HCT116 (cell line): ENCODE data around the gene VIPR1. TPM values are rescaled to one million over a fixed set of nuclear protein-coding genes. Genes with fewer than 3 reads are reported as not detected.

Experiments used
- EGR1 ChIP-seq: IDR thresholded peaks from 2 replicates; pipeline ENCODE4 v1.6.1; 2012; ENCODE audit warnings: low read depth
- FOSL1 ChIP-seq: IDR thresholded peaks from 2 replicates; pipeline ENCODE4 v1.6.1; 2012; ENCODE audit warnings: low read depth
- SIN3A ChIP-seq: IDR thresholded peaks from 2 replicates; pipeline ENCODE4 v1.6.1; 2012; ENCODE audit warnings: low read depth
- ZFX ChIP-seq: fragments of 450-650 bp; IDR thresholded peaks from 2 replicates; pipeline ENCODE4 v1.6.1; 2017
- total RNA-seq: library from RNA; stranded (reverse); gene quantifications from one replicate; pipeline ENCODE4 v1.2.1, GENCODE V29; 2021; ENCODE audit not compliant: unreplicated experiment
- TF ChIP-seq, protein P1 (sequence below): IDR thresholded peaks from 2 replicates; pipeline ENCODE4 v1.6.1; 2012; ENCODE audit warnings: low read depth
- TF ChIP-seq, protein P2 (sequence below), 3 experiments: fragments of 200-600 bp in 1 of 3; sonication (generic) in 1 of 3; IDR thresholded peaks in 2 of 3; conservative IDR thresholded peaks in 1 of 3; 2 replicates each; pipeline ENCODE4 v1.5.1; 2012 to 2017; ENCODE audit warnings: low read depth in 2 of 3, low read length in 2 of 3, antibody characterized with exemption in 1 of 3, borderline replicate concordance in 1 of 3, control low read depth in 1 of 3, mild to moderate bottlenecking in 1 of 3, mixed read lengths in 1 of 3, mixed run types in 1 of 3, moderate library complexity in 1 of 3; ENCODE audit not compliant: insufficient read depth in 1 of 3
- TF ChIP-seq, protein P3 (sequence below): IDR thresholded peaks from 2 replicates; pipeline ENCODE4 v1.6.1; 2012

VIPR1 gene
- total RNA-seq, 1 experiment from 2014 or later = 9.6 TPM

DNA sequence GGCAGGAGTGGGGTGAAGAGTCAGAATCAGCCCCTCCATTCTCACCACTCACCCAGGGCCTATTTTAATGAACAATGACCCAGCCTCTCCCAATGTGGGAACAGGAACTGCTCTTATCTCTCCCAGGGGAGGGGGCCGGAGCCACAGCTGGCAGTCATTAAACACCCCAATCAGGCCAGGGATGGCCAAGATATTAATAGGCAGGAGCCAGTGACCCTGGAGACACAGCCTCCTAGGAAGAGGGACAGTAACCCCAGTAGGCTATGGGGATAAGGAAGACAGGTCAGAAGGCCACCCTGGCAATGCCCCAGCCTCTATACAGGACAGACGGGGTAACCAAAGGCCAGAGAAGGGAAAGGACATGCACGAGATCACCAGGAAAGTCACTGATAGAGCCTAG is 38.6 kb downstream of the VIPR1 start (continued):
- TF ChIP-seq, protein P1, sequence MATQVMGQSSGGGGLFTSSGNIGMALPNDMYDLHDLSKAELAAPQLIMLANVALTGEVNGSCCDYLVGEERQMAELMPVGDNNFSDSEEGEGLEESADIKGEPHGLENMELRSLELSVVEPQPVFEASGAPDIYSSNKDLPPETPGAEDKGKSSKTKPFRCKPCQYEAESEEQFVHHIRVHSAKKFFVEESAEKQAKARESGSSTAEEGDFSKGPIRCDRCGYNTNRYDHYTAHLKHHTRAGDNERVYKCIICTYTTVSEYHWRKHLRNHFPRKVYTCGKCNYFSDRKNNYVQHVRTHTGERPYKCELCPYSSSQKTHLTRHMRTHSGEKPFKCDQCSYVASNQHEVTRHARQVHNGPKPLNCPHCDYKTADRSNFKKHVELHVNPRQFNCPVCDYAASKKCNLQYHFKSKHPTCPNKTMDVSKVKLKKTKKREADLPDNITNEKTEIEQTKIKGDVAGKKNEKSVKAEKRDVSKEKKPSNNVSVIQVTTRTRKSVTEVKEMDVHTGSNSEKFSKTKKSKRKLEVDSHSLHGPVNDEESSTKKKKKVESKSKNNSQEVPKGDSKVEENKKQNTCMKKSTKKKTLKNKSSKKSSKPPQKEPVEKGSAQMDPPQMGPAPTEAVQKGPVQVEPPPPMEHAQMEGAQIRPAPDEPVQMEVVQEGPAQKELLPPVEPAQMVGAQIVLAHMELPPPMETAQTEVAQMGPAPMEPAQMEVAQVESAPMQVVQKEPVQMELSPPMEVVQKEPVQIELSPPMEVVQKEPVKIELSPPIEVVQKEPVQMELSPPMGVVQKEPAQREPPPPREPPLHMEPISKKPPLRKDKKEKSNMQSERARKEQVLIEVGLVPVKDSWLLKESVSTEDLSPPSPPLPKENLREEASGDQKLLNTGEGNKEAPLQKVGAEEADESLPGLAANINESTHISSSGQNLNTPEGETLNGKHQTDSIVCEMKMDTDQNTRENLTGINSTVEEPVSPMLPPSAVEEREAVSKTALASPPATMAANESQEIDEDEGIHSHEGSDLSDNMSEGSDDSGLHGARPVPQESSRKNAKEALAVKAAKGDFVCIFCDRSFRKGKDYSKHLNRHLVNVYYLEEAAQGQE = no peak
- no peak for TF ChIP-seq EGR1
- no peak for TF ChIP-seq FOSL1
- no peak for TF ChIP-seq SIN3A
- no peak for TF ChIP-seq ZFX
- TF ChIP-seq, protein P2, sequence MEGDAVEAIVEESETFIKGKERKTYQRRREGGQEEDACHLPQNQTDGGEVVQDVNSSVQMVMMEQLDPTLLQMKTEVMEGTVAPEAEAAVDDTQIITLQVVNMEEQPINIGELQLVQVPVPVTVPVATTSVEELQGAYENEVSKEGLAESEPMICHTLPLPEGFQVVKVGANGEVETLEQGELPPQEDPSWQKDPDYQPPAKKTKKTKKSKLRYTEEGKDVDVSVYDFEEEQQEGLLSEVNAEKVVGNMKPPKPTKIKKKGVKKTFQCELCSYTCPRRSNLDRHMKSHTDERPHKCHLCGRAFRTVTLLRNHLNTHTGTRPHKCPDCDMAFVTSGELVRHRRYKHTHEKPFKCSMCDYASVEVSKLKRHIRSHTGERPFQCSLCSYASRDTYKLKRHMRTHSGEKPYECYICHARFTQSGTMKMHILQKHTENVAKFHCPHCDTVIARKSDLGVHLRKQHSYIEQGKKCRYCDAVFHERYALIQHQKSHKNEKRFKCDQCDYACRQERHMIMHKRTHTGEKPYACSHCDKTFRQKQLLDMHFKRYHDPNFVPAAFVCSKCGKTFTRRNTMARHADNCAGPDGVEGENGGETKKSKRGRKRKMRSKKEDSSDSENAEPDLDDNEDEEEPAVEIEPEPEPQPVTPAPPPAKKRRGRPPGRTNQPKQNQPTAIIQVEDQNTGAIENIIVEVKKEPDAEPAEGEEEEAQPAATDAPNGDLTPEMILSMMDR (IDR thresholded peaks at IDR 0.05 in 2 of 3, conservative IDR thresholded peaks at IDR 0.05 in 1 of 3; ENCODE audit: borderline replicate concordance in 1 of 3, insufficient read depth in 1 of 3, low read depth in 2 of 3, low read length in 2 of 3) = no peak
- TF ChIP-seq, protein P3, sequence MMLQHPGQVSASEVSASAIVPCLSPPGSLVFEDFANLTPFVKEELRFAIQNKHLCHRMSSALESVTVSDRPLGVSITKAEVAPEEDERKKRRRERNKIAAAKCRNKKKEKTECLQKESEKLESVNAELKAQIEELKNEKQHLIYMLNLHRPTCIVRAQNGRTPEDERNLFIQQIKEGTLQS = no peak
- TF ChIP-seq, all 23 proteins: peak for 0
